BJ (cell line): ENCODE data around the gene JPT2. TPM values are rescaled to one million over a fixed set of nuclear protein-coding genes. Genes with fewer than 3 reads are reported as not detected.

Experiments used
- CTCF ChIA-PET: fragments of 350-600 bp; formaldehyde crosslinking; extraction: SDS; loops from one replicate; lab custom pipeline; 2021; ENCODE audit warnings: antibody characterized with exemption, inconsistent platforms; lab: Yijun Ruan, JAX
- POLR2A ChIA-PET: fragments of 300-600 bp; sonication (Branson Sonifier 250); formaldehyde crosslinking; extraction: SDS; loops from one replicate; lab custom pipeline; 2021; ENCODE audit warnings: antibody characterized with exemption; lab: Charles Lee
- DNase-seq: peaks from one replicate; pipeline ENCODE4 v3.0.0-alpha.2; 2011; ENCODE audit warnings: low read depth
- H3K27me3 ChIP-seq: 2 replicates; pipeline ENCODE4 v1.6.0; 2011; ENCODE audit warnings: low read length; ENCODE audit not compliant: control insufficient read depth, insufficient read depth
- H3K36me3 ChIP-seq: 2 replicates; pipeline ENCODE4 v1.5.1; 2011; ENCODE audit warnings: low read length; ENCODE audit not compliant: control insufficient read depth, insufficient read depth
- H3K4me3 ChIP-seq: 2 replicates; pipeline ENCODE4 v1.5.1; 2011; ENCODE audit warnings: low read depth, mild to moderate bottlenecking, control low read depth, low read length
- CTCF ChIP-seq: IDR thresholded peaks from 2 replicates; pipeline ENCODE4 v1.5.1; 2011; ENCODE audit warnings: low read depth, mild to moderate bottlenecking, control low read depth, inconsistent platforms, low read length, moderate library complexity; ENCODE audit not compliant: insufficient read depth
- polyA plus RNA-seq: library from polyadenylated mRNA; depleted of rRNA; stranded (reverse); fragments of >200 nt; gene quantifications from 2 replicates; pipeline ENCODE4 v1.2.3, GENCODE V29; 2011

Gene JPT2
- polyA plus RNA-seq, 1 experiment: 46.2 TPM

GRCh38 chr16:1667916-1668315, 10.2 kb upstream of the JPT2 start:
- TF ChIP-seq CTCF: no peak
- no peak overlapping the region for H3K4me3 ChIP-seq
- POLR2A ChIA-PET: no interaction called here
- peaks cover 61% of the 10 kb centered on the region for H3K36me3 ChIP-seq
- DNase-seq: no peak
- CTCF ChIA-PET: interaction anchor here (0.7 kb wide), 1 partner anchor 208 kb away, joined by 4 read pairs; no protein-coding TSS in a partner anchor
- H3K27me3 ChIP-seq: no peaks in the 10 kb centered on the region

DNA sequence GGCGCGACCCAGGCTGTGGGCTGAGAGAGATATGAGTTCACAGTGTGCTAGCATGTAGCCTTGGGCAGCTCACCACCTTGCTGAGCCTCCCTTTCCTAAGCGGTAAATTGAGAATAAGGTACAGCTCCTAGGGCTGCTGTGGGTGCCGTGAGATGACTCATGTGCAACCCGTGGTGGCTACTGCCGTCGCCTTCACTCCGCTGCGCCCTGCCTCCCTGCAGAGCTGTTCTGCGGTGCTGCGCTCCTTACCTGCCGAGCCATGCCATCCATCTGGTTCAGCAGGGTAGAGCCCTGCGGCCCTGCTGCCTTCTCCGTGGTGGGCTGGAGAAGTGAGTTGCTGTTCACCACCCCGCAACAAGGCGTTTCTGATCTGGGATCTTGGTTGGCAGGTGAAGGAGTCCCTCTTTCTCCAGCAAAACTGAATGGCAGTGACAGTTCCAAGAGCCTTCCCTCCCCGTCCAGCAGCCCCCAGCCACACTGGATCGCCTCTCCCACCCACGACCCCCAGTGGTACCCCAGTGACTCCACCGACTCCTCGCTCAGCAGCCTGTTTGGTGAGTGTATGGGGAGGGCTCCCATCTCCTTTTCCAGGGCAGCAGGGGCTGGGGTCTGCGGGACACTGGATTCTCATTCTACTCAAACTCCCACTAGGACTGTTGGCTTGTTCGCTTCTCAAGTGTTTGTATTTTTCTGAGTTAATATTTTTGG, 9.3 kb upstream of the JPT2 start:
- Histone ChIP-seq H3K36me3 (peaks cover 65% of the 10 kb centered on the region), H3K27me3 (no peaks in the 10 kb centered on the region), H3K4me3 (no peak overlapping the region)
- TF ChIP-seq CTCF: no peak
- ChIA-PET CTCF (no interaction called here), POLR2A (no interaction called here)
- DNase-seq: no peak

DNA sequence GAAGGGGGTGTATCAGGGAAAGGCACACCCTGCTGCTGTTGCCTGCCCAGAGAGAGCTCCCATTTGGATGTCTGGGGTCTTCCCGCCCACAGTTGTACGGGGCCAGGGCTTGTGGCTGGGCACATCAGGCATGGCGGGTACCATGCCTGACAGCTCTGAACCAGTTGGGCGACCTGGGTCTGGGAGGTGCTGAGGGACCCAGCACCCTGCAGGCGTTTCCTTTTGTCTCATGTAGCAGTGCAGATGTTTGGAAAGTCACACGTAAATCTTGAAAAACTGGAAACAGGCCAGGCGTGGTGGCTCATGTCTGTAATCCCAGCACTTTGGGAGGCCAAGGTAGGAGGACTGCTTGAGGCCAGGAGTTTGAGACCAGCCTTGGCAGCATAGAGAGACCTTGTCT, 8.4 kb upstream of the JPT2 start:
- POLR2A ChIA-PET: no interaction called here
- H3K27me3 ChIP-seq: no peaks in the 10 kb centered on the region
- H3K4me3 ChIP-seq: no peak overlapping the region
- no peak for TF ChIP-seq CTCF
- CTCF ChIA-PET: no interaction called here
- DNase-seq: no peak
- peaks cover 66% of the 10 kb centered on the region for H3K36me3 ChIP-seq

- H3K4me3 ChIP-seq: no peak overlapping the region
- no peaks in the 10 kb centered on the region for H3K27me3 ChIP-seq
- ChIA-PET POLR2A (no interaction called here), CTCF (interaction anchor here (2.1 kb wide), 1 partner anchor 36 kb away, joined by 8 read pairs; the partner anchor contains the start of gene MAPK8IP3)
- TF ChIP-seq CTCF: no peak
- no peak for DNase-seq
- H3K36me3 ChIP-seq: peaks cover 63% of the 10 kb centered on the region
Observed at GRCh38 chr16:1670371-1670770, 7.7 kb upstream of the JPT2 start.

GRCh38 chr16:1670866-1671265, 7.2 kb upstream of the JPT2 start:
- CTCF ChIA-PET: interaction anchor here (2.1 kb wide), 1 partner anchor 35 kb away, joined by 8 read pairs; the partner anchor contains the start of gene MAPK8IP3
- POLR2A ChIA-PET: no interaction called here
- no peak overlapping the region for H3K4me3 ChIP-seq
- peaks cover 61% of the 10 kb centered on the region for H3K36me3 ChIP-seq
- TF ChIP-seq CTCF: no peak
- DNase-seq: no peak
- no peaks in the 10 kb centered on the region for H3K27me3 ChIP-seq
